NB4 (cell line): ENCODE results near the gene OR5B12.

Source experiments
- CTCF ChIP-seq: IDR thresholded peaks from one replicate; pipeline ENCODE4 v1.5.1; 2012; ENCODE audit warnings: low read depth, low read length
- POLR2A ChIP-seq: IDR thresholded peaks from 2 replicates; pipeline ENCODE4 v1.6.1; 2011; ENCODE audit warnings: mild to moderate bottlenecking; ENCODE audit not compliant: insufficient read length; ENCODE audit errors: extremely low read depth

GRCh38 chr11:58490827-58491226 is 48.8 kb upstream of the OR5B12 start:
- TF ChIP-seq CTCF (no peak), POLR2A (no peak)
